Stimulated activated CD4-positive, alpha-beta T cell treated with anti-CD3 and anti-CD28 coated beads, Interleukin-2, amount 100 ng/mL, for 4 hours (primary cell): ENCODE measurements around the gene PTPN14.
"Not testable (repeated sequence)": the region's sequence is repeated elsewhere in the genome, so short reads cannot be mapped to it uniquely, and the experiment has no call there.

Source experiments
- DNase-seq: peaks from one replicate; pipeline ENCODE4 v3.0.0-alpha.2; 2020; ENCODE audit warnings: low read depth

The PTPN14 gene

GRCh38 chr1:214541206-214541605, 10.2 kb downstream of the PTPN14 start:
- DNase-seq = no peak

- no peak for DNase-seq
These were observed 11.1 kb downstream of the PTPN14 start for GRCh38 chr1:214540324-214540723.

DNA sequence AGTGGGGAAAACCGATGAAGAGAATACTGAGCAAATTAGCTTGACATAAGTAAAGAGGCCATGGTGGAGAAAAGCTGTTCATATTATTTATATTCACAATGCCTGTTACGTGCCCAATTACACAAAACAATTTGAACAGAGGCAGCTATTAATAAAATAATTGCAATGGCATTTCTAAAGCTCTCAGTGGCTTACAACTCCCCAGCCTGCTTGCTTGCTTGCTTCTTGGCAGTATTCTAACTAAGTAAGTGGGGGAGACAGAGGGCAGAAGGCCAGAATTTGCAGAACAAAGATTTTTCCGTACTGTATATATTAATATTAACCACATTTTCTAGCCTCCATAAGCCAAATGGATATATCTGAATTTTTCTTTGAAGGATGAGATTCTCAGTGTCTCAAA, 12.9 kb downstream of the PTPN14 start:
- no peak for DNase-seq

- no peak for DNase-seq
These were observed 13.4 kb downstream of the PTPN14 start for GRCh38 chr1:214537872-214538473.

- DNase-seq = no peak
These were observed 14.2 kb downstream of the PTPN14 start for GRCh38 chr1:214537219-214537618.

DNA sequence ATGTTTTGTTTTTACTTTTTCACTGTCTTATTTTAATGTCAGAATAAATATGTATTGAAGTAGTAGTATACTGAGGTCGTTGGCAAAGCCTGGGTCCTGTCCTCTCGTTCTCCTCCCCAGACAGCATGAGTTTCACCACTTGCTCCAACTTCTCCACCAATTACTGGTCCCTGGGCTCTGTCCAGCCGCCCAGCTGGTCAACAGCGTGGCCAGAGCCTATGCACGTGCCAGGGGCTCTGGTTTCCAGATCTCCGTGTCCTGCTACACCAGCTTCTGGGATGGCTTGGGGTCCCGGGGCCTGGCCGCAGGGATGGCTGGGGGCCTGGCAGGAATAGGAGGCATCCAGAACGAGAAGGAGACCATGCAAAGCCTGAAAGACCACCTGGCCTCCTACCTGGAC, 19.3 kb downstream of the PTPN14 start:
- DNase-seq = no peak

GRCh38 chr1:214525535-214526019, 25.8 kb downstream of the PTPN14 start:
- DNase-seq = no peak

DNA sequence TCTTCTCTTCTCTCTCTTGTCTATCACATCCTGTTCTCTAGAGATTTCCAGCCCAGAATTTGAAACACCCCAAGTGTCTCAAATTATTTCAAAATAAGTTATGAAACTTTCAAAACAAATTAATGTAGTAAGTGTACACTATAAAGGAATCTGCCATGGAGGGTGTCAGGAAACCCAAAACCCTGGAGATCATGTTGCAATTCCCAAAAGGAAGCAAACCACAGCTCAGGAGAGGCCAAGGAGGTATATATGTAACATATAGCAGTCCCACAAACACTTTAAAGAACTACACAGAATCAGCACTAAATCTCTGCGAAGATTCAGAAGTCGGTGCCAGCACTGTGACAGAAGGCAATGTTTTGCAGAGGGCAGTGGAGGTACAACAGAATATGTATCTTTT, 26.6 kb downstream of the PTPN14 start:
- no peak for DNase-seq

GRCh38 chr1:214523124-214523824, 28.1 kb downstream of the PTPN14 start:
- no peak for DNase-seq

- not testable (repeated sequence) for DNase-seq
These were observed 29.9 kb downstream of the PTPN14 start for GRCh38 chr1:214521458-214521857.

DNA sequence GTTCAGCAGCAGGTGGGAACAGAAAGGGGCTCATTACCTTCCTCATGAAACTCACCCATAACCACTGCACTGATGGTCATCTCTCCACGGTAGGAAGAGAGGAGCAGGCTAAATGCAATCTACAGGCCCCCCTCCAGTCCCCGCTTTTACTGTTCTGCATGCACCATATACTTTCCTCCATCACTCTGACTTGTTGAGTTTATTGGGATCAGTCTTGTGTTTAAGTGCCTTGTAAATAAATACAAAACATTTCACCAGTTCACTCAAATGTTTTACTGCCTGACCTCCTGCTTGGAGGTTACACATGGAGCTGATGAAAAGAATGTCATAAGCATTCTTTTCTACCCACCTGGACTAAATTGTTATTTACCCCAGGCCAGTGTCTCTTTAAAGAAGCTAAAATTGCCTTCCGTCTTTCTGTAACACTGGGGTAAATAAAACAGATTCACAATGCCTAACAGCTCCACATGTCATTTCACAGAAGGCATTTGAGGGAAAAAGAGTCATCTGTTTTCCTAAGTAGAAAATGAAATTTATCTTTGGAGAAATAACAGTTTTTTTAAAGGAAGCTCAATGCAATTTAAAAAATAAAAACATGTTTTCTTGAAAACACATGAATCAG, 30.7 kb downstream of the PTPN14 start:
- no peak for DNase-seq

- DNase-seq = no peak
These were observed 33.0 kb downstream of the PTPN14 start for GRCh38 chr1:214518361-214518760.

- DNase-seq = no peak
These were observed 34.7 kb downstream of the PTPN14 start for GRCh38 chr1:214516434-214517326.

DNA sequence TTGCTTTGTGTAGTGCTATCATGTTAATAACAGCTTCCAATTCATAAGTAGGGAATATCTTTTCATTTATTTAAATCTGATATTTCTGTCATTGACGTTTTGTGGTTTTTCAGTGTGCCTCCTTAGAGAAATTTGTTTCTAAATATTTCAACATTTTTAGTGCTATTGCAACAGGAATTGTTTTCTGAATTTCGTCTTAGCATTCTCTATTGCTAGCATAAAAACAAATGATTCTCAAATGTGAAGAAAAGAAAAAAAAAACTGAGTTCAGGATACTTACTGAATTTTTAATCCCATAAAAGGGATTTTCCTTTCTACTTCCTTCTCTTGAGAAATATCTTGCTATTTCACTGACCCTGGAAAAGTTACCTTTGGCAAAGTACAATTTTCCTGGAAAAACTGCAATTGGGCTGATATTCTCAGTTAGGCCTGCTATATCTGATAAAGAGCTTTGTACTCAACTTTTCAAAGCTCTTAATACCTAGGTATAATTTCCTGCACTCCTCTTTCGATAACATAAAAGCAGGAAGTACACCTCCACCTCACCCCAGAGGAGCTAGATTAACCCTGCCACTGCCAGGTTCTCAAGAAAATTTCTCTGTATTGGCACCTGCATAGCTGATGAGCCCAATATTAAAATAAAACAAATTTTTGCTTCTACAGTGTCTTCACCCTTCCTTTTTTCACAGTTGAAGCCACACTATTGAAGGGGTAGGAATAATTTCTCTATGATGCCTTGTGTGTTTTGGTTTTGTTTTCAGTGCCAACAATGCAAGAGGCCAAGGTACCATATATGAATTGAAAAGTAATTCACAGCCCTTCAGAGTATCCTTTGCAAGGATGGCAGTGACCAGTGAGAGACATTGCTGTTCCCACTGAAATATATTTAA, 35.6 kb downstream of the PTPN14 start:
- DNase-seq = no peak

- DNase-seq = no peak
These were observed 36.5 kb downstream of the PTPN14 start for GRCh38 chr1:214514819-214515383.

DNA sequence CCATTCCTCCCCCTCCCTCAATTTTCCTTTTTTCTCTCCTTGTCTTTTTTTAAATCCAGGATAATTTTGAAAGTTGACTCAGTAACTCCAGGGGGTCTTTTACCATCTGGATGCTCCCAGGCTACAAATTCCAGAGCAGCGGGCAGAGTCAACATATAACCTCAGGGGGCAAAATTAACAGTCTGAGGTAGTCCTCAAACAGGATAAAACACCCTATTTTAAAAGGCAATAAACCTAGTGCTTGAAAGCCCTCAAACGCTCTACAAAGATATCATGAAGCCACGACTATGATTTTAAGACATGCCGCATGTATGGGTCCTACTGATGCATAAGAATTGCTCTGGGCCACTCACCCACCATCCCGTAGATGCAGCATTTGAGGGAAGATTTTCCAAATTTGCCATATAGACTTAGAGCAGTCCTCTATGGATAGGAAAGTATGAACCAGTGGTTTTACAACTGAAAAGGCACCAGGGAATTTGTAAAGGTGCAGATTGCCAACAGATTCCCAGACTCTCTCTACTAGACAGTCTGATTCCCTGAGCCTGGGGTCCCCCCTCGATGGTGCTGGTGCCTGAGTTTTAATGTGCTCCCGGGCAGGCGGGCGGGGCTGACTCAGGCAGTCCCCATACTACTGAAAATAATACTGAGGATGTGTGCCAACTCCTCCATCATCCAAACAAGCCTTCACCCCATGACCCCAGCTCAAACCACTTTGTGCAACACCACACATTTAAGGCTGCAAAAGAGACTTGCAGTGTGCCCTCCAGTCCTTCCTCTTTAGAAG, 37.2 kb downstream of the PTPN14 start:
- DNase-seq = no peak

DNA sequence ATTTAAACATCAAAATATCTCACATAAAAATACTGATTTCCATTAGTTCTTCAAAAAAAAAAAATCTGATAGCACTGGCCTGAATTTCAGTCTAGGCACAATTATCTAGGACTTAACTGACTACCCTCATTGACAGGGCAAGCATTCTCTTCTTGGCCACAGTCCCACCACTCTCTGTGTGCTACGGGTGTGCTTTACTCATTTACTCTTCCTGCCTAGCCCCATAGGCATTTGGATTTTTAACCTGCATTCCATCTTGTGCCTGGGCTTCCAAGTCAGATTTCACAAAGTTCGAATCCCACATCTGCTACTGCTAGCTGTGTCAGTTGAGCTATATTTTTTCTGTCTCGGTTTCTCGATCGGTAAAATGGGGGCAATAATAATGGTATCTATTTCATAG, 38.0 kb downstream of the PTPN14 start:
- no peak for DNase-seq

- no peak for DNase-seq
These were observed 39.8 kb downstream of the PTPN14 start for GRCh38 chr1:214511639-214511998.

DNA sequence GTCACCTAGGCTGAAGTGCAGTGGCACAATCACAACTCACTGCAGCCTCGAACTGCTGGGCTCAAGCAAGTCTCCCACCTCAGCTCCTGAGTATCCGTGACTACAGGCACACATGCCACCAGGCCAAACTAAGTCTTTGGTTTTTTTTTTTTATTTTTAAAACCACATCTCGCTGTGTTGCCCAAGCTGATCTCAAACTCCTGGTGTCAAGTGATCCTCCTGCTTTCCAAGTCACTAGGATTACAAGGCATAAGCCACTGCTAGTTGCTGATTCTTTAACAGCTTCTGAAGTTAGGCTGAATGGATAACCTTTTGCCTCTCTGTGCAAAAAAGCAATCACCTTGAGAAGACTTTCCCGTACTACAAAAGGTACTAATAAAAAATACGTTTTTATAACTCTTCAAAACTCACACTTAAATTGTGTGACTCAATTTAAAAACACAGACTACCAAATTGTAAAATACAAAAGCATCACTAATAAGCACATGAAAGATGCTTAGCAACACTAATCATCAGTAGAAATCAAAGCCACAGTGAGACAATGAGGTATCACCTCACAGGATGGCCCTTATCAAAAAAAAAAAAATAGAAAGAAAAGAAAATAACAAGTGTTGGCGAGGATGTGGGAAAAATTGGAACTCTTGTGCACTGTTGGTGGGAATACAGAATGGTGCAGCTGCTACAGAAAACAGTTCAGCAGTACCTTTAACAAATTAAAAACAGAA, 40.3 kb downstream of the PTPN14 start:
- DNase-seq = no peak

DNA sequence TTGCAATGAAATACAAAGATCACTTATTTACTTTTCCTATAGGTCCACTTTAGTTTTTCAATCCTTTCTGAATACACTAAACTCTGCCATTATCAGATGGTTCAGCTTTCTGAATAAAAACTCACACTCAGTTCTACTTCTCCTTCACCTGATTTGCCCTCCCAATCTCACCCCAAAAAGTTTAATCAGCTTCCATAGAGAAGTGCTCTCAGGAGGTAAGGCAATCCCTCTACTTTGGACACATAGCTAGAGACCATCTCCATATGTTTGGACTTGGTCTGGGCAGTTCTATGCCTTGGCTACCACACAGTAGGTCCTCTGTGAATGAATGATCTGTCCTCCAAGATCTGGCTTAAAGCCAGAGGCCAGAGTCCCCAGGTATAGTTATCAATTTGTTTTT, 40.9 kb downstream of the PTPN14 start:
- DNase-seq = no peak
